ENCODE results near the gene CEACAM5.

GRCh38 chr19:41671486-41671885 lies 36.9 kb upstream of the CEACAM5 start:
- TF ChIP-seq CTCF (IDR thresholded peaks at IDR 0.05; ENCODE audit: low read depth, low read length) (no peak), POLR2A (IDR thresholded peaks at IDR 0.05; ENCODE audit: extremely low read depth, insufficient read length) (no peak), MYC (IDR thresholded peaks at IDR 0.05; ENCODE audit: low read depth, low read length) (no peak), MAX (IDR thresholded peaks at IDR 0.05; ENCODE audit: low read depth, low read length) (no peak)
